AG09309 (cell line): ENCODE results near the gene KRTCAP2.
"Not testable (repeated sequence)": the region's sequence is repeated elsewhere in the genome, so short reads cannot be mapped to it uniquely, and the experiment has no call there.

Source experiments
- DNase-seq: peaks from one replicate; pipeline ENCODE4 v3.0.0-alpha.2; 2010; ENCODE audit warnings: low read depth
- H3K4me3 ChIP-seq: 2 replicates; pipeline ENCODE4 v1.5.1; 2011; ENCODE audit warnings: mild to moderate bottlenecking, low read depth, low read length, moderate library complexity; ENCODE audit not compliant: control insufficient read depth
- TF ChIP-seq, protein P1 (sequence below): IDR thresholded peaks from 2 replicates; pipeline ENCODE4 v1.5.1; 2011; ENCODE audit warnings: mild to moderate bottlenecking, low read depth, low read length, inconsistent platforms; ENCODE audit not compliant: insufficient read depth, control insufficient read depth; ENCODE audit errors: missing control alignments

Gene KRTCAP2

DNA sequence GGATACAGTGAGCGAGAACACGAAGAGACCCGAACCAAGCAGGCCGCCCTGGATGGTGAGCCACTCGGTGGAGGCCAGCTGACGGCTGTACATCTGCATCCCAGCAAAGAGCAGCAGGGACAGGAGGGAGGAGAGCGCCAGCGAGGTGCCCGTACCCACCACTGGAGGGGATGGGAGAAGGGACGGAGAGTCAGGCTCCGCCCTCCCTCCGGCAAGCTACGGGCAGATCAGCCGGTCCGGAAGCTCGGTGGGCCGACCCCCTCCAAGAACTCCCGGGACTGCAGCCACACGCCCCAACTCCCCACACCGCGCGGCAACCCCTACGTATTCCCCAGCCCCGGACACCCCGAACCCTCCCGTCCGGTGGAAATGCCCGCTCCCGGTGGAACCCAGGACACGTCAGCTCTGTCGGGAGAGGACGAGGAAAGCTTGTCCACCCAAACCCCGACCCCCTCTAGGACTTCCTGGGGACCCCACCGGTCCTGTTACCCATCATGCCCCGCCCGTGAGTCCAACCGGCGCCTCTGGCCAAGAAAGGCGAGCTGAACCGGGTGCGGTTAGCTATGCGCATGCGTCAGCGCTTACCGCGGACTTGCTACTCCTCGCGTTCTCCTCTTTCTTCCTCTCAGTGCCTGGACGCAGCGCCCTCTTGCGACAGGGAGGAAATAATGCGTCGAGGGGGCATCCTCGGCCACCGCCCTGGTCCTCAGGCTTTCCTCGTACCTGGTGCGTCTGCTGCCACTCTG, at the start of gene KRTCAP2:
Gene KRTCAP2, minus strand, starts transcription at position 573 of the 746 bp plus-strand sequence. Its CDS starts 80 bp downstream, at position 493.
- peak; percentile 86 for DNase-seq
- H3K4me3 ChIP-seq = peak within 1 kb of the TSS; percentile 96
- TF ChIP-seq, protein P1, sequence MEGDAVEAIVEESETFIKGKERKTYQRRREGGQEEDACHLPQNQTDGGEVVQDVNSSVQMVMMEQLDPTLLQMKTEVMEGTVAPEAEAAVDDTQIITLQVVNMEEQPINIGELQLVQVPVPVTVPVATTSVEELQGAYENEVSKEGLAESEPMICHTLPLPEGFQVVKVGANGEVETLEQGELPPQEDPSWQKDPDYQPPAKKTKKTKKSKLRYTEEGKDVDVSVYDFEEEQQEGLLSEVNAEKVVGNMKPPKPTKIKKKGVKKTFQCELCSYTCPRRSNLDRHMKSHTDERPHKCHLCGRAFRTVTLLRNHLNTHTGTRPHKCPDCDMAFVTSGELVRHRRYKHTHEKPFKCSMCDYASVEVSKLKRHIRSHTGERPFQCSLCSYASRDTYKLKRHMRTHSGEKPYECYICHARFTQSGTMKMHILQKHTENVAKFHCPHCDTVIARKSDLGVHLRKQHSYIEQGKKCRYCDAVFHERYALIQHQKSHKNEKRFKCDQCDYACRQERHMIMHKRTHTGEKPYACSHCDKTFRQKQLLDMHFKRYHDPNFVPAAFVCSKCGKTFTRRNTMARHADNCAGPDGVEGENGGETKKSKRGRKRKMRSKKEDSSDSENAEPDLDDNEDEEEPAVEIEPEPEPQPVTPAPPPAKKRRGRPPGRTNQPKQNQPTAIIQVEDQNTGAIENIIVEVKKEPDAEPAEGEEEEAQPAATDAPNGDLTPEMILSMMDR = peak; percentile 98

DNA sequence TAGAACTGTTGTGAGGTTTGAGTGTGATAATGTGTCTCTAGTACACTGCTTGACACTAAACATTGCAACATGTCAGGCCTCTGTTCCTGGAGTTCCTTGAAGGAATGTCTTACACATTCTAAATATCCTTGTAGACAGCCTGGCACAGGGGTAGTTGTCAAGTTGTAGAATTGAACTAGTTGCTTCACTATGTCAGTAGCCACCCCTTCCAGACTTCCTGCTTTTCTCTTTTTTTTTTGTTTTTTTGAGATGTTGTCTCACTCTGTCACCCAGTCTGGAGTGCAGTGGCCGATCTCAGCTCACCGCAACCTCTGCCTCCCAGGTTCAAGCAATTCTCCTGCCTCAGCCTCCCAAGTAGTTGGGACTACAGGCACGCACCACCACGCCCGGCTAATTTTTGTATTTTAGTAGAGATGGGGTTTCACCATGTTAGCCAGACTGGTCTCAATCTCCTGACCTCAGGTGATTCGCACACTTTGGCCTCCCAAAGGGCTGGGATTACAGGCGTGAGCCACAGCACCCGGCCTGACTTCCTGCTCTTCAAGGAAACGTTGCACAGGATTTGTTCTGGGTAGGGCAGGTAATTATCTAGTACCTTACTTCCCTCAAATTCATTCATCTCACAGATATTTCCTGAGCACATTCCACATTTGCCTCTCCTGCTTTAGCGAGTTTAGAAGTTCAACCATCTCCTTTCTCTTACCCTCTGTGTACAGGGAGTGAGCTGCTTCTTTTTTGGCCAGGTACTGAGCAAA, 47.3 kb upstream of the KRTCAP2 start:
- not testable (repeated sequence) for DNase-seq, H3K4me3 ChIP-seq

DNA sequence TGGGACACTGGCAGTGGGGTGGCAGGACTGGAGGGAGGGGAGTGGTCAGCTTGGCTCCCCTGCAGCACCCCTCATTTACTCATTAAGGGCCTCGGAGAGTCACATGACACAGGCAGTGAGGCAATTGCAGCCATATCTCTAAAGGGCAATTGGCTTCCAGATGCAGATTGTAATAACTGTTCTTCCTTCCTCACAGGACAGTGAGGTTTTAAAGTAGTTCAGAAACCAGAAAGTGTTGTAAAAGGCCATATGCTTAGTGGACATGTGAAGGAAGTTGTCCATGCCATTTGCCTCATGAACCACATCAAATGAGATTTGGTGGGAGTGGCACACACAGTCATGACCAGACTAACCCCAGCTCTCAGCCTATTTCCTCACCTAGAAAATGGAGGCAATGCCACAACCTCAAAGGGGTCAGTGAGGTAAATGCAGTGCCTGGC, 46.5 kb upstream of the KRTCAP2 start:
- TF ChIP-seq, protein P1 = no peak
- no peak overlapping the region for H3K4me3 ChIP-seq
- DNase-seq = no peak

DNA sequence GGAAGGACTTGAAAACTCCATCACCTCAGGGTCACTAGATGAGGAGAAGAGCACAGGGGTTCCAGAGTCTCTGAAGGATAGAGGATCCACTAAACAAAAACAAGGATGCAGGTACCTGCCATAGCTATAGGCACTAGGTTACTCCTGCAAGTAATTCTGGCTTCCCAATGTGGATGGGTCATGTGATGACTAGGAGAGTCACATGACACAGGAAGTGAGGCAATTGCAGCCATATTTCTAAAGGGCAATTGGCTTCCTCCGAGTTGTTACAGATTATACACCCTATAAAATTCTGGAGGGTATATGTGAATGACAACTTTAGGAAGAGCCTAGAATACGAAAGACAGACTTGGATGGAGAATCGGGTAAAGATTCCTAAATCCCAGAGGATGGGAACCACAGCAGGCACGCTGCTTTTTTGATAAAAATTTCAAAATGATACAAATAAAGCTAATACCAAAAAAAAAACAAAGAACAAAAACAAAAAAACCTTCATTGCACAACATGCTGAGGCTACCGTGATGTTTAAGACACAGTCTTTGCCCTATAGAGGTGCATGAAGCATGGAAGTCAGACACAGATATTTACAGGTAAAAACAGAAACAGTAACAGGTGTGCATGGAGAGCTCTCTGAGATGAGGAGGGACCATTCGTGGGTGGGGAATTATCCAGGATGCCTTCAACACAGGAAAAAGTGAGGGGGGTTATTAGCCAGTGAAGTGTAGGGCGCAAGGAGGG, 45.9 kb upstream of the KRTCAP2 start:
- DNase-seq = no peak
- no peak overlapping the region for H3K4me3 ChIP-seq
- TF ChIP-seq, protein P1 = no peak

DNA sequence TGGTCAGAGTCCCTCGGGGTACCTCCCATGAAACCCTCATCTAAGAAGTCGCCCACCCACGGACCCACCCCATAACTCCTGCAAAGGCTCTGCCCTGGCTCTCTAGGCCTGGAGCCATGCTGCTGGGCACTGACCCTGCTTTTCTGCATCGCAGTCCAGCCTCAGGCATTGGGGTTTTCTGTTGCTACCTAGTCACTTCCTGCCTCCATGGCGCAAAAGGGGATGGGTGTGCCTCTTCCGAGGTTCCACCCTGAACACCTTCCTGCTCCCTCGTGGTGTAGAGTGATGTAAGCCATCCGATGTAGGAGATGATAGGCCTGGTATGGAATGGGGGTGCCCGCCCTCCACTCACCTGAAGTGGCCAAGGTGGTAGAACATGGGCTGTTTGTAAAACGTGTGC, 41.6 kb upstream of the KRTCAP2 start:
- H3K4me3 ChIP-seq = not testable (repeated sequence)

DNA sequence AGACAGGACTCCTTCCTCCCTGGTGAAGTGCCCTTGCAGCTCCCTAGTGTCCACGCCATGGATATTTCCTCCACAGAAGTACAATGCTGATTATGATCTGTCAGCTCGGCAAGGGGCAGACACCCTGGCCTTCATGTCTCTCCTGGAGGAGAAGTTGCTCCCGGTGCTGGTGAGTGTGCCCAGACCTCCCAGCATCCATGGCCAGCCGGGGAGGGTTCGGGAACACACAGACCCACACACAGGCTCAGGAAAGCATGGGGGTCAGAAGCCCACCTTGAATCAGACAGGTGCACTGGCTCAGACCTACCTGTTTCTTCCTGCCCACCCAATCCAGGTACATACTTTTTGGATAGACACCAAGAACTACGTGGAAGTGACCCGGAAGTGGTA, 38.9 kb upstream of the KRTCAP2 start:
- DNase-seq, H3K4me3 ChIP-seq: not testable (repeated sequence)

More for the DNA sequence above, 41.6 kb upstream of the KRTCAP2 start:
- not testable (repeated sequence) for DNase-seq

GRCh38 chr1:155211381-155212050, 38.4 kb upstream of the KRTCAP2 start:
- not testable (repeated sequence) for DNase-seq, H3K4me3 ChIP-seq

DNA sequence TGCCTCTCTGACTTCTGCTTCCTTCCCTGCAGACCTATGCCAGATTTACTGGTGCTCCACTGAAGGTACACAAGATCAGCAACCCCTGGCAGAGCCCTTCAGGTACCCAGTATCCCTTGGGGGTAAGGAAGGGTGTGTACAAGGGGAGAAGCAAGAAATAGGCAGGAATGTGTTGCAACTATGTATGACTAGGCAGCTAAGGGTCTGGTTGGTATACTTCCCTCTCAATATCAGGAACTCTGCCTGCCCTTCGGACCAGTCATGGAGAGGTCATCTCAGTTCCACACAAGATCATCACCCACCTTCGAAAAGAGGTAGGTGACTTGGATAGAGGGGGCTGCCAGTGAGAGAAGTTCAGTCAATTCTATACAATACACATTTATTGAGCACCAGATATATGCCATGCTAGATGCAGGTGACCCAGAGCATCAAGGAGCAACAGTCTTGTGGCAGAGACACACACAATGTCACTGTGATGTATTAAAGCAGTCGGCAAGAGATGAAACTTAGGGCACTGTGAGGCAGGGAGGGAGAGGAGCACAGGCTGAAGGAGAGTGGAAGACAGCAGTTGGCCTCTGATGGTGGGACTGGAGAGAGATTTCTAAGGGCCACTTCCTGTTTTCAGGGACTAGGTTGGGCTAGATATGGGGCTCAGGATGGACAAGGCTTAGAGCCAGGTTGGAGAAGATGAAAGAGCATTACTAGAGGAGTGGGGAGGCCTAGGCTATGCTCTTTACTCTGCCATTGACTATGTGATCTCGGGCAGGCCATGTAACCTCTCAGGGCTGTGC, 37.4 kb upstream of the KRTCAP2 start:
- H3K4me3 ChIP-seq = no peak overlapping the region
- TF ChIP-seq, protein P1 = no peak
- DNase-seq = no peak
